Stimulated activated CD4-positive, alpha-beta T cell treated with anti-CD3 and anti-CD28 coated beads, Interleukin-1b, Interleukin-23, amount 100 ng/mL, for 48 hours (primary cell): ENCODE results near the gene ANKZF1.

Source experiments
- DNase-seq: peaks from one replicate; pipeline ENCODE4 v3.0.0-alpha.2; 2020

ANKZF1 gene

DNA sequence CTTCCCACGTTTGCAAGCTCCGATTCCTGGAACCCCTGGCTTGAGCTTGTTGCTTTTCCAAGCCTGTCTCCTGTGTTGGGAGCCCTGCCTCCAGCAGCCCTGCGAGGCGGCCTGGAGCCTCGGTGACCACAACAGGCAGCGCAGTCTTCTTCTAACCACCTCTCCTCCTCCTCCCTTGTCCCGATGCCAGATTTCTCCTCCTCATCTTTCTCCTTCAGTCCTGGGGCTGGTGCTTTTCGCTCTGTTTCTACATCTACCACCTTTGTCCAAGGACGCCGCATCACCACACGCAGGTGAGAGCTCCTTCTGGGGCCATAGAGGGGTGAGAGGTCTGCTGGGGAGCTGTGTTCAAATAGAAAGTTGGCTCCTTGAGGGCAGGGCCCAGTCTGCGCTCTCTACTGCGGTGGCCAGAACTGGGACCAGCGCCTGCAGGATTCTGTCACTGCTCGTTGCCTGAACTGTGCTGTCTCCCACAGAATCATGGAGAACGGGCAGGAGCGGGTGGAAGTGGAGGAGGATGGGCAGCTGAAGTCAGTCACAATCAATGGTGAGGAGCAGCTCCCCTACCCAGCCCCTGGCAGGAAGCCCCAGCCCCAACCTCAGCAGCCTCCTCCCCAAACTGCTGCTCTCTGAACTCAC, 53.5 kb downstream of the ANKZF1 start:
- DNase-seq, result no peak

DNA sequence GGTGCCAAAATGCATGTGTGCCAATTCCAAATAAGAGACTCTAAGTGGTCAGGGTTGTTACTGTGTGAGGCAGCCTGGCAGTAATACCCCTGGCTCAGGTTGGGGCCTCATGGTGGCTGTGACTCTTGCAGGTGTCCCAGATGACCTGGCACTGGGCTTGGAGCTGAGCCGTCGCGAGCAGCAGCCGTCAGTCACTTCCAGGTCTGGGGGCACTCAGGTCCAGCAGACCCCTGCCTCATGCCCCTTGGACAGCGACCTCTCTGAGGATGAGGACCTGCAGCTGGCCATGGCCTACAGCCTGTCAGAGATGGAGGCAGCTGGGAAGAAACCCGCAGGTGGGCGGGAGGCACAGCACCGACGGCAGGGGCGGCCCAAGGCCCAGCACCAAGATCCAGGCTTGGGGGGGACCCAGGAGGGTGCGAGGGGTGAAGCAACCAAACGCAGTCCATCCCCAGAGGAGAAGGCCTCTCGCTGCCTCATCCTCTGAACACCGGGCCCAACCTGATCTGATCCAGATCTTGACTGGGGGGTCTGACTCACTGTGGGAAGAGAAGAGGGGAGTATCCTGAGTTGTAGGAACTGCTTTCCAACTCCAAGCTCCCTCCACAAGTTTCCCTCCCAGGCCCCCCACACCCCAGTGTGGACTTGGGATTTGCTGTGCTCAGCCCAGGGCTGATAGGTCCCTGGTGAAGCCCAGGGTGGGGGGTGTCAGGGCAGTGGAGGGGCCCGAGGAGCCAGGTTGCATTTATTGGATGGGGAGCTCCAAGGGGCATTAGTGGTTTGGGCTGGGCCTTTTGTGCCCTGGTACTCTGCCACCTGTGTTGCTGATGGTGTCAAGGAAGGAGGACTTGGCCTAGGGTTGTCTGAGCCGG, 55.1 kb downstream of the ANKZF1 start:
- DNase-seq, result no peak

- DNase-seq, result no peak
These were observed 55.7 kb downstream of the ANKZF1 start for GRCh38 chr2:219285373-219285735.

DNA sequence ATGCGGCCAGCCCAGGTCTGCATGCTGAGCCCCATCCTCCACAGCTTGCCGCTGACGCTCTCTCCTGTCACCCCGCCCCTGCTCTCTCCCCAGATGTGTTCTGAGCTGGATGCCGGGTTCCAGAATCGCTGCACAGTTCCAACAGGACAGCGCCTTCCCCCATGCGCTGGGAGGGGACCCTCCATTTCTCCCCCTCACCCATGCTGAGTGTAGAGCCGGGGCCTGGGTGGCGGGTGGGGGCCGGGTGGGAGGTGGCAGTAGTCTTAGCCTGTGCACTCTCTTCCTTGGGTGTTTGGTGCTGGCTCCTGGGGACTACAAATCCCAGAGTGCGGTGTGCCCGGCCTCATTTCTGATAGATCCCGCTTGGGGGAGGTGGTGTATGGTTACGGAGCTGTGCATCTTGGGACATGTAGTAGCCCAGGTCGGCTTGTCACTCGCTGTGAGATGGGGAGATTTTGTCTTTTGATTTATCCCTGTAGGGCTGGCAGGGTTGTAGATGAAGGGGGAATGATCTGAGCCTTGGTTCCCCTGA, 56.4 kb downstream of the ANKZF1 start:
- DNase-seq, result no peak
